ENCODE data around the gene FCHSD2.

FCHSD2 gene

GRCh38 chr11:72872012-72872411 is 270.1 kb downstream of the FCHSD2 start:
- no peaks in the 10 kb centered on the region for H3K9me3 ChIP-seq (ENCODE audit: control insufficient read depth, low read length)
- H3K27me3 ChIP-seq (replicated peaks; ENCODE audit: control insufficient read depth, insufficient read depth, low read length, poor library complexity, severe bottlenecking): no peaks in the 10 kb centered on the region
- H3K4me1 ChIP-seq (ENCODE audit: control insufficient read depth, insufficient read depth, low read length, poor library complexity, severe bottlenecking): peaks cover 8% of the 10 kb centered on the region
- H3K4me3 ChIP-seq (ENCODE audit: insufficient read depth, low read depth, low read length, poor library complexity, severe bottlenecking): no peak overlapping the region
- no peak overlapping the region for H3K27ac ChIP-seq (ENCODE audit: insufficient read depth, low read length, poor library complexity, severe bottlenecking)
- DNase-seq: no peak
- H3K36me3 ChIP-seq (ENCODE audit: control insufficient read depth, insufficient read depth, low read length): no peaks in the 10 kb centered on the region

GRCh38 chr11:72871119-72871518 is 271.0 kb downstream of the FCHSD2 start:
- Histone ChIP-seq H3K27me3 (replicated peaks; ENCODE audit: control insufficient read depth, insufficient read depth, low read length, poor library complexity, severe bottlenecking) (no peaks in the 10 kb centered on the region), H3K27ac (ENCODE audit: insufficient read depth, low read length, poor library complexity, severe bottlenecking) (no peak overlapping the region), H3K9me3 (ENCODE audit: control insufficient read depth, low read length) (no peaks in the 10 kb centered on the region), H3K4me1 (ENCODE audit: control insufficient read depth, insufficient read depth, low read length, poor library complexity, severe bottlenecking) (peaks cover 8% of the 10 kb centered on the region), H3K4me3 (ENCODE audit: insufficient read depth, low read depth, low read length, poor library complexity, severe bottlenecking) (no peak overlapping the region), H3K36me3 (ENCODE audit: control insufficient read depth, insufficient read depth, low read length) (no peaks in the 10 kb centered on the region)
- no peak for DNase-seq

- peaks cover 4% of the 10 kb centered on the region for H3K36me3 ChIP-seq (ENCODE audit: control insufficient read depth, insufficient read depth, low read length)
- H3K27me3 ChIP-seq (replicated peaks; ENCODE audit: control insufficient read depth, insufficient read depth, low read length, poor library complexity, severe bottlenecking): no peaks in the 10 kb centered on the region
- no peaks in the 10 kb centered on the region for H3K9me3 ChIP-seq (ENCODE audit: control insufficient read depth, low read length)
- H3K4me1 ChIP-seq (ENCODE audit: control insufficient read depth, insufficient read depth, low read length, poor library complexity, severe bottlenecking): peaks cover 8% of the 10 kb centered on the region
- H3K27ac ChIP-seq (ENCODE audit: insufficient read depth, low read length, poor library complexity, severe bottlenecking): no peak overlapping the region
- no peak for DNase-seq
- H3K4me3 ChIP-seq (ENCODE audit: insufficient read depth, low read depth, low read length, poor library complexity, severe bottlenecking): no peak overlapping the region
Observed at GRCh38 chr11:72869831-72870230, 272.3 kb downstream of the FCHSD2 start.

- no peaks in the 10 kb centered on the region for H3K27me3 ChIP-seq (replicated peaks; ENCODE audit: control insufficient read depth, insufficient read depth, low read length, poor library complexity, severe bottlenecking)
- H3K36me3 ChIP-seq (ENCODE audit: control insufficient read depth, insufficient read depth, low read length): peaks cover 4% of the 10 kb centered on the region
- H3K4me1 ChIP-seq (ENCODE audit: control insufficient read depth, insufficient read depth, low read length, poor library complexity, severe bottlenecking): peaks cover 8% of the 10 kb centered on the region
- DNase-seq: no peak
- H3K27ac ChIP-seq (ENCODE audit: insufficient read depth, low read length, poor library complexity, severe bottlenecking): no peak overlapping the region
- no peaks in the 10 kb centered on the region for H3K9me3 ChIP-seq (ENCODE audit: control insufficient read depth, low read length)
- H3K4me3 ChIP-seq (ENCODE audit: insufficient read depth, low read depth, low read length, poor library complexity, severe bottlenecking): no peak overlapping the region
Observed at GRCh38 chr11:72867970-72868369, 274.1 kb downstream of the FCHSD2 start.

- peaks cover 6% of the 10 kb centered on the region for H3K4me1 ChIP-seq (ENCODE audit: control insufficient read depth, insufficient read depth, low read length, poor library complexity, severe bottlenecking)
- H3K36me3 ChIP-seq (ENCODE audit: control insufficient read depth, insufficient read depth, low read length): peaks cover 4% of the 10 kb centered on the region
- no peak overlapping the region for H3K27ac ChIP-seq (ENCODE audit: insufficient read depth, low read length, poor library complexity, severe bottlenecking)
- no peaks in the 10 kb centered on the region for H3K27me3 ChIP-seq (replicated peaks; ENCODE audit: control insufficient read depth, insufficient read depth, low read length, poor library complexity, severe bottlenecking)
- no peak overlapping the region for H3K4me3 ChIP-seq (ENCODE audit: insufficient read depth, low read depth, low read length, poor library complexity, severe bottlenecking)
- H3K9me3 ChIP-seq (ENCODE audit: control insufficient read depth, low read length): no peaks in the 10 kb centered on the region
- no peak for DNase-seq
Observed at GRCh38 chr11:72864702-72865655, 277.1 kb downstream of the FCHSD2 start.

GRCh38 chr11:72863916-72864315 is 278.2 kb downstream of the FCHSD2 start:
- no peak overlapping the region for H3K4me3 ChIP-seq (ENCODE audit: insufficient read depth, low read depth, low read length, poor library complexity, severe bottlenecking)
- no peaks in the 10 kb centered on the region for H3K9me3 ChIP-seq (ENCODE audit: control insufficient read depth, low read length)
- no peaks in the 10 kb centered on the region for H3K4me1 ChIP-seq (ENCODE audit: control insufficient read depth, insufficient read depth, low read length, poor library complexity, severe bottlenecking)
- H3K27ac ChIP-seq (ENCODE audit: insufficient read depth, low read length, poor library complexity, severe bottlenecking): no peak overlapping the region
- H3K36me3 ChIP-seq (ENCODE audit: control insufficient read depth, insufficient read depth, low read length): peaks cover 4% of the 10 kb centered on the region
- no peaks in the 10 kb centered on the region for H3K27me3 ChIP-seq (replicated peaks; ENCODE audit: control insufficient read depth, insufficient read depth, low read length, poor library complexity, severe bottlenecking)
- no peak for DNase-seq

GRCh38 chr11:72863091-72863490 is 279.0 kb downstream of the FCHSD2 start:
- H3K9me3 ChIP-seq (ENCODE audit: control insufficient read depth, low read length): no peaks in the 10 kb centered on the region
- no peaks in the 10 kb centered on the region for H3K4me1 ChIP-seq (ENCODE audit: control insufficient read depth, insufficient read depth, low read length, poor library complexity, severe bottlenecking)
- no peak overlapping the region for H3K27ac ChIP-seq (ENCODE audit: insufficient read depth, low read length, poor library complexity, severe bottlenecking)
- no peak for DNase-seq
- no peaks in the 10 kb centered on the region for H3K27me3 ChIP-seq (replicated peaks; ENCODE audit: control insufficient read depth, insufficient read depth, low read length, poor library complexity, severe bottlenecking)
- peaks cover 4% of the 10 kb centered on the region for H3K36me3 ChIP-seq (ENCODE audit: control insufficient read depth, insufficient read depth, low read length)
- H3K4me3 ChIP-seq (ENCODE audit: insufficient read depth, low read depth, low read length, poor library complexity, severe bottlenecking): no peak overlapping the region

- no peak for DNase-seq
- Histone ChIP-seq H3K9me3 (ENCODE audit: control insufficient read depth, low read length) (no peaks in the 10 kb centered on the region), H3K27ac (ENCODE audit: insufficient read depth, low read length, poor library complexity, severe bottlenecking) (no peak overlapping the region), H3K4me1 (ENCODE audit: control insufficient read depth, insufficient read depth, low read length, poor library complexity, severe bottlenecking) (no peaks in the 10 kb centered on the region), H3K36me3 (ENCODE audit: control insufficient read depth, insufficient read depth, low read length) (no peaks in the 10 kb centered on the region), H3K4me3 (ENCODE audit: insufficient read depth, low read depth, low read length, poor library complexity, severe bottlenecking) (no peak overlapping the region), H3K27me3 (replicated peaks; ENCODE audit: control insufficient read depth, insufficient read depth, low read length, poor library complexity, severe bottlenecking) (no peaks in the 10 kb centered on the region)
Observed at GRCh38 chr11:72860592-72860991, 281.5 kb downstream of the FCHSD2 start.

- Histone ChIP-seq H3K27me3 (replicated peaks; ENCODE audit: control insufficient read depth, insufficient read depth, low read length, poor library complexity, severe bottlenecking) (no peaks in the 10 kb centered on the region), H3K4me1 (ENCODE audit: control insufficient read depth, insufficient read depth, low read length, poor library complexity, severe bottlenecking) (no peaks in the 10 kb centered on the region), H3K9me3 (ENCODE audit: control insufficient read depth, low read length) (no peaks in the 10 kb centered on the region), H3K4me3 (ENCODE audit: insufficient read depth, low read depth, low read length, poor library complexity, severe bottlenecking) (no peak overlapping the region), H3K27ac (ENCODE audit: insufficient read depth, low read length, poor library complexity, severe bottlenecking) (no peak overlapping the region), H3K36me3 (ENCODE audit: control insufficient read depth, insufficient read depth, low read length) (no peaks in the 10 kb centered on the region)
- no peak for DNase-seq
Observed at GRCh38 chr11:72860010-72860409, 282.1 kb downstream of the FCHSD2 start.

GRCh38 chr11:72859126-72859525 is 283.0 kb downstream of the FCHSD2 start:
- H3K27me3 ChIP-seq (replicated peaks; ENCODE audit: control insufficient read depth, insufficient read depth, low read length, poor library complexity, severe bottlenecking): no peaks in the 10 kb centered on the region
- no peaks in the 10 kb centered on the region for H3K4me1 ChIP-seq (ENCODE audit: control insufficient read depth, insufficient read depth, low read length, poor library complexity, severe bottlenecking)
- no peak for DNase-seq
- H3K4me3 ChIP-seq (ENCODE audit: insufficient read depth, low read depth, low read length, poor library complexity, severe bottlenecking): no peak overlapping the region
- no peaks in the 10 kb centered on the region for H3K9me3 ChIP-seq (ENCODE audit: control insufficient read depth, low read length)
- no peaks in the 10 kb centered on the region for H3K36me3 ChIP-seq (ENCODE audit: control insufficient read depth, insufficient read depth, low read length)
- H3K27ac ChIP-seq (ENCODE audit: insufficient read depth, low read length, poor library complexity, severe bottlenecking): no peak overlapping the region

Data from effector memory CD4-positive, alpha-beta T cell (primary cell).